ENCODE results near the gene ABCC6.
"Not testable (repeated sequence)": the region's sequence is repeated elsewhere in the genome, so short reads cannot be mapped to it uniquely, and the experiment has no call there.

ABCC6 gene

DNA sequence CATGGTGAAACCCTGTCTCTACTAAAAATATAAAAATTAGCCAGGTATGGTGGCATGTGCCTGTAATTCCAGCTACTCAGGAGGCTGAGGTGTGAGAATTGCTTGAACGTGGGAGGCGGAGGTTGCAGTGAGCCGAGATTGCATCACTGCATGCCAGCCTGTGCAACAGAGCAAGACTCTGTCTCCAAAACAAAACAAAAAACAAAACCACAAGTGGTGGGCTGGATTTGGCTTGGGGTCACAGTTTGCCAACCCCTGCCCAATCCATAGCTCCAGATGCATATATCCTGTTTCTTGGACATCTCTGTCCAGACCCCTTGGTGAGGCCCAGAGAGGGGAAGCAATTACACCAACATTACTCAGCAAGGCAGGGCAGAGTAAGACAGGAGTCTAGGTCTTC is 41.5 kb downstream of the ABCC6 start:
- H3K4me3 ChIP-seq (ENCODE audit: low read depth, low read length); H3K9me3 ChIP-seq (ENCODE audit: control insufficient read depth, insufficient read depth, low read depth, low read length); H3K4me1 ChIP-seq (ENCODE audit: control insufficient read depth, insufficient read depth, low read length); H3K36me3 ChIP-seq (ENCODE audit: control insufficient read depth in 2 of 2, insufficient read depth in 1 of 2, low read length in 2 of 2); H3K27ac ChIP-seq (ENCODE audit: extremely low read depth, low read depth, low read length): not testable (repeated sequence)
- CTCF ChIA-PET = interaction anchor here (0.6 to 1.0 kb wide), 2 partner anchors 24 to 236 kb away, joined by 3 to 4 read pairs; no protein-coding TSS in a partner anchor
- POLR2A ChIA-PET = interaction anchor here (0.6 kb wide), 1 partner anchor 439 kb away, joined by 5 read pairs; no protein-coding TSS in a partner anchor
- TF ChIP-seq EGR2 (tag by site-specific recombination; IDR thresholded peaks at IDR 0.05; ENCODE audit: low read depth) = 0 out of 2 replicates have a peak, but pooled peaks have one; percentile 9

DNA sequence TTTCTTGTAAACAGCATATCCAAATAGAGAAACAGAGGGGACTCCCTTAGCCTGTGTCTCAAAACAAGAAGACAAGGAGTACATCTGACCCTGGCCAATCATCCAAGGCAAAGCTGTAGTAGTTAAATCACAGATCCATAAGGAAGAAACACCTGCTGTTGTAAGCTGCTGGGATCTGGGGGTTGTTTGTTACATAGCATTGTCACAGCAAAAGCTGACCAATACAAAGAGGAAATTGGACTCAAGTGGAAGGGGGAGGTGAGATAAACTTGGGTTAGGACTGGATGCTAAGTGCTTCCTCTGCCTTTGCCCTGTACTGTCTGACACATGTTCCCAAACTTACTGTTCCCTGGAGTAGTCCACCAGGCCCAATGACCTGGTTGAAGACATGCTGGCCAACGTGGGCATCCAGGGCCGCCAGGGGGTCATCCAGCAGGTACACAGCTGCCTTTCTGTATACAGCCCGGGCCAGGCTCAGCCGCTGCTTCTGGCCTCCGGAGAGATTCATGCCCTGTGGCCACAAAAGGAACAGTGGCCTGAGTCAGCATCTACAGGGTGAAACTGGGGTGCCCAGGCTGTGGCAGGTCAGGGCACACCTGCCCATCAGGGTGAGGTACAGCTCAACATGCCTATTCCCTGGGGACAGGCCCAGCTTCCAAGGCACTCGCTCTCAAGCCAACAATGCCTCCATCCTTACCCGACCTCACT is 44.7 kb downstream of the ABCC6 start:
- Histone ChIP-seq H3K4me1 (ENCODE audit: control insufficient read depth, insufficient read depth, low read length) (no peaks in the 10 kb centered on the region), H3K4me3 (ENCODE audit: low read depth, low read length) (no peak overlapping the region), H3K27ac (ENCODE audit: extremely low read depth, low read depth, low read length) (no peak overlapping the region), H3K9me3 (ENCODE audit: control insufficient read depth, insufficient read depth, low read depth, low read length) (no peaks in the 10 kb centered on the region), H3K36me3 (ENCODE audit: control insufficient read depth in 2 of 2, insufficient read depth in 1 of 2, low read length in 2 of 2) (peaks cover 0 to 6% of the 10 kb centered on the region in 2 experiments; a peak in 1 of 3 replicates)
- TF ChIP-seq RBAK (tag by site-specific recombination; IDR thresholded peaks at IDR 0.05) = 0 out of 2 replicates have a peak, but pooled peaks have one; percentile 61
- TF ChIP-seq, protein P1, sequence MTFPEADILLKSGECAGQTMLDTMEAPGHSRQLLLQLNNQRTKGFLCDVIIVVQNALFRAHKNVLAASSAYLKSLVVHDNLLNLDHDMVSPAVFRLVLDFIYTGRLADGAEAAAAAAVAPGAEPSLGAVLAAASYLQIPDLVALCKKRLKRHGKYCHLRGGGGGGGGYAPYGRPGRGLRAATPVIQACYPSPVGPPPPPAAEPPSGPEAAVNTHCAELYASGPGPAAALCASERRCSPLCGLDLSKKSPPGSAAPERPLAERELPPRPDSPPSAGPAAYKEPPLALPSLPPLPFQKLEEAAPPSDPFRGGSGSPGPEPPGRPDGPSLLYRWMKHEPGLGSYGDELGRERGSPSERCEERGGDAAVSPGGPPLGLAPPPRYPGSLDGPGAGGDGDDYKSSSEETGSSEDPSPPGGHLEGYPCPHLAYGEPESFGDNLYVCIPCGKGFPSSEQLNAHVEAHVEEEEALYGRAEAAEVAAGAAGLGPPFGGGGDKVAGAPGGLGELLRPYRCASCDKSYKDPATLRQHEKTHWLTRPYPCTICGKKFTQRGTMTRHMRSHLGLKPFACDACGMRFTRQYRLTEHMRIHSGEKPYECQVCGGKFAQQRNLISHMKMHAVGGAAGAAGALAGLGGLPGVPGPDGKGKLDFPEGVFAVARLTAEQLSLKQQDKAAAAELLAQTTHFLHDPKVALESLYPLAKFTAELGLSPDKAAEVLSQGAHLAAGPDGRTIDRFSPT (tag by site-specific recombination; IDR thresholded peaks at IDR 0.05) = no peak
- POLR2A ChIA-PET = no interaction called here
- CTCF ChIA-PET = no interaction called here

DNA sequence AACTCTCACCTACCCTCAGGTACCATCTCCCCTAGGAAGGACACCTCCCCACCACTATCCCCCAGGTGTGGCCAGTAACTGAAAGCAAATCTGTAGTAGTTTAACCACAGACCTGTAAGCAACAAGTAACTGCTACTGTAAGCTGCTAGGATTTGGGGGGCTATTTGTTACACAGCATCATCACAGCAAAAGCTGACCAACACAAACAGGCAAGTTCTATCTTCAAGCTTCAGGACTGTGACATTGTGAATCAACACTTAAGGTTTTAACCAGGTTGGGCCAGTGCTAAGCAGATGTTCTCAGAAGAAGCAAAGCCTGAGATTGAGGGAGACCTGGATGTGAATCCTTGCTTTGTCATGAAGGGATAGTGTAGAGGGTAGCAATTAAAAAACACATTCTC is 47.0 kb downstream of the ABCC6 start:
- Histone ChIP-seq H3K9me3 (ENCODE audit: control insufficient read depth, insufficient read depth, low read depth, low read length) (no peaks in the 10 kb centered on the region), H3K27ac (ENCODE audit: extremely low read depth, low read depth, low read length) (no peak overlapping the region), H3K4me1 (ENCODE audit: control insufficient read depth, insufficient read depth, low read length) (no peaks in the 10 kb centered on the region), H3K4me3 (ENCODE audit: low read depth, low read length) (no peak overlapping the region), H3K36me3 (ENCODE audit: control insufficient read depth in 2 of 2, insufficient read depth in 1 of 2, low read length in 2 of 2) (peaks cover 0 to 9% of the 10 kb centered on the region in 2 experiments; a peak in 1 of 3 replicates)
- TF ChIP-seq ZSCAN30 (tag by site-specific recombination; IDR thresholded peaks at IDR 0.05) (no peak), ZNF433 (tag by site-specific recombination; IDR thresholded peaks at IDR 0.05; ENCODE audit: low read depth) (no peak), ZNF776 (tag by site-specific recombination; IDR thresholded peaks at IDR 0.05; ENCODE audit: borderline replicate concordance) (no peak), ZNF335 (tag by site-specific recombination; conservative IDR thresholded peaks at IDR 0.05) (no peak), GFI1B (tag by site-specific recombination; IDR thresholded peaks at IDR 0.05) (no peak), RBAK (tag by site-specific recombination; IDR thresholded peaks at IDR 0.05) (peak; percentile 97), ZNF248 (tag by site-specific recombination; IDR thresholded peaks at IDR 0.05) (no peak), ZNF501 (tag by site-specific recombination; IDR thresholded peaks at IDR 0.05) (no peak), WT1 (tag by site-specific recombination; IDR thresholded peaks at IDR 0.05) (no peak)
- POLR2A ChIA-PET = no interaction called here
- CTCF ChIA-PET = interaction anchor here (3.2 kb wide), 1 partner anchor 10 kb away, joined by 23 read pairs; no protein-coding TSS in a partner anchor

DNA sequence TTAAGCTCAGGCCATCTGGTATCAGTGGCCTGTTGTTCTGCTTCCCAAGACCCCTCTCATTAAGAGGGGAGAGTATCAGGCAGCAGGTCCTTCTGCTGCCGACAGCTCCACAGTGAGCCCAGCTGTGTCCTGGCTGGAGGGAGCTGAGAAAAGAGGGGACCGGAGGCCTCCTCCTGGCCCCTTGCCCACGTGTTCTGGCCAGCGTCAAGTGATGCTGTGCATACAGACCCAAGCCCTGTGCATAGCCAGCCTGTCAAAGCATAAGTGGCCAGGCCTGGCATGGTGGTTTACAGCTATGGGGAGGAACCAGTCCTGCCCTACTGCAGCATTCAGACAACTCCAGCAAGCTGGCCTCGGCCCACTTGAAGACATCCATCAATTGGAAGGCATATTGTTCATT is 48.0 kb downstream of the ABCC6 start:
- H3K27ac ChIP-seq (ENCODE audit: extremely low read depth, low read depth, low read length) = no peak overlapping the region
- POLR2A ChIA-PET = no interaction called here
- CTCF ChIA-PET = interaction anchor here (0.9 to 3.2 kb wide), 3 partner anchors 9 to 420 kb away, joined by 3 to 23 read pairs (median 5); no protein-coding TSS in a partner anchor
- TF ChIP-seq ZNF133 (tag by site-specific recombination; IDR thresholded peaks at IDR 0.05) (no peak), ZNF23 (tag by site-specific recombination; IDR thresholded peaks at IDR 0.05; ENCODE audit: borderline replicate concordance) (no peak), ZBTB7A (tag by site-specific recombination; IDR thresholded peaks at IDR 0.05; ENCODE audit: low read depth) (no peak), ZSCAN30 (tag by site-specific recombination; IDR thresholded peaks at IDR 0.05) (no peak), ZNF76 (tag by site-specific recombination; IDR thresholded peaks at IDR 0.05; ENCODE audit: borderline replicate concordance, low read depth) (no peak), ZNF324 (tag by site-specific recombination; IDR thresholded peaks at IDR 0.05) (no peak), ZNF37A (tag by site-specific recombination; IDR thresholded peaks at IDR 0.05) (no peak)
- TF ChIP-seq, protein P2, sequence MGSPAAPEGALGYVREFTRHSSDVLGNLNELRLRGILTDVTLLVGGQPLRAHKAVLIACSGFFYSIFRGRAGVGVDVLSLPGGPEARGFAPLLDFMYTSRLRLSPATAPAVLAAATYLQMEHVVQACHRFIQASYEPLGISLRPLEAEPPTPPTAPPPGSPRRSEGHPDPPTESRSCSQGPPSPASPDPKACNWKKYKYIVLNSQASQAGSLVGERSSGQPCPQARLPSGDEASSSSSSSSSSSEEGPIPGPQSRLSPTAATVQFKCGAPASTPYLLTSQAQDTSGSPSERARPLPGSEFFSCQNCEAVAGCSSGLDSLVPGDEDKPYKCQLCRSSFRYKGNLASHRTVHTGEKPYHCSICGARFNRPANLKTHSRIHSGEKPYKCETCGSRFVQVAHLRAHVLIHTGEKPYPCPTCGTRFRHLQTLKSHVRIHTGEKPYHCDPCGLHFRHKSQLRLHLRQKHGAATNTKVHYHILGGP (tag by site-specific recombination; IDR thresholded peaks at IDR 0.05) = no peak

More for the DNA sequence above, 48.0 kb downstream of the ABCC6 start:
- Histone ChIP-seq H3K9me3 (ENCODE audit: control insufficient read depth, insufficient read depth, low read depth, low read length) (no peaks in the 10 kb centered on the region), H3K4me1 (ENCODE audit: control insufficient read depth, insufficient read depth, low read length) (no peaks in the 10 kb centered on the region), H3K36me3 (ENCODE audit: control insufficient read depth in 2 of 2, insufficient read depth in 1 of 2, low read length in 2 of 2) (peaks cover 0 to 10% of the 10 kb centered on the region in 2 experiments; a peak in 1 of 3 replicates), H3K4me3 (ENCODE audit: low read depth, low read length) (no peak overlapping the region)
